OCI-LY3 (cell line): ENCODE measurements around the gene CSRNP3.

Source experiments
- H2AFZ ChIP-seq: fragments of 200-600, 300-600 bp; shearing (Covaris generic); 2 replicates; pipeline ENCODE4 v1.6.0; 2014; ENCODE audit warnings: antibody characterized with exemption, low read depth, low read length
- H3K27ac ChIP-seq: fragments of 200-600, 300-600 bp; sonication (generic); 2 replicates; pipeline ENCODE4 v1.5.1; 2014; ENCODE audit warnings: mild to moderate bottlenecking, low read length, moderate library complexity, mixed read lengths
- H3K27me3 ChIP-seq: fragments of 200-600, 300-600 bp; sonication (generic); 2 replicates; pipeline ENCODE4 v1.6.1; 2014; ENCODE audit warnings: low read depth, low read length, mixed read lengths
- H3K36me3 ChIP-seq: fragments of 200-600, 300-600 bp; sonication (generic); replicated peaks from 2 replicates; pipeline ENCODE3; 2014; ENCODE audit warnings: low read depth, low read length, mixed read lengths
- H3K4me1 ChIP-seq: fragments of 300-600, 200-600 bp; sonication (generic); 2 replicates; pipeline ENCODE4 v1.6.1; 2014; ENCODE audit warnings: low read length, mixed read lengths
- H3K4me2 ChIP-seq: fragments of 200-600, 300-600 bp; sonication (generic); 2 replicates; pipeline ENCODE4 v1.6.1; 2014; ENCODE audit warnings: low read length, mixed read lengths
- H3K4me3 ChIP-seq: fragments of 300-600, 200-600 bp; sonication (generic); 2 replicates; pipeline ENCODE4 v1.5.1; 2014; ENCODE audit warnings: antibody characterized with exemption, mild to moderate bottlenecking, low read length, moderate library complexity
- H3K79me2 ChIP-seq: fragments of 300-600, 200-600 bp; shearing (Covaris generic); 2 replicates; pipeline ENCODE4 v1.6.1; 2014; ENCODE audit warnings: mild to moderate bottlenecking, low read length, mixed read lengths
- H3K9ac ChIP-seq: fragments of 300-600, 200-600 bp; shearing (Covaris generic); 2 replicates; pipeline ENCODE4 v1.6.0; 2014; ENCODE audit warnings: mild to moderate bottlenecking, low read length, moderate library complexity
- H3K9me3 ChIP-seq: fragments of 200-600, 300-600 bp; shearing (Covaris generic); 2 replicates; pipeline ENCODE4 v1.6.1; 2014; ENCODE audit warnings: low read length, mixed read lengths; ENCODE audit not compliant: insufficient read depth
- H4K20me1 ChIP-seq: fragments of 200-600, 300-600 bp; sonication (generic); 2 replicates; pipeline ENCODE4 v1.6.1; 2016; ENCODE audit warnings: low read length, mixed read lengths; ENCODE audit not compliant: insufficient read depth
- CTCF ChIP-seq: fragments of 200-600, 300-600 bp; sonication (generic); IDR thresholded peaks from 2 replicates; pipeline ENCODE4 v1.5.1; 2014; ENCODE audit warnings: antibody characterized with exemption, low read length, low read depth
- EZH2phosphoT487 ChIP-seq: fragments of 200-600 bp; shearing (Covaris generic); IDR thresholded peaks from 2 replicates; pipeline ENCODE4 v1.6.1; 2018; ENCODE audit warnings: antibody characterized with exemption, mixed run types, low read depth

Gene CSRNP3

DNA sequence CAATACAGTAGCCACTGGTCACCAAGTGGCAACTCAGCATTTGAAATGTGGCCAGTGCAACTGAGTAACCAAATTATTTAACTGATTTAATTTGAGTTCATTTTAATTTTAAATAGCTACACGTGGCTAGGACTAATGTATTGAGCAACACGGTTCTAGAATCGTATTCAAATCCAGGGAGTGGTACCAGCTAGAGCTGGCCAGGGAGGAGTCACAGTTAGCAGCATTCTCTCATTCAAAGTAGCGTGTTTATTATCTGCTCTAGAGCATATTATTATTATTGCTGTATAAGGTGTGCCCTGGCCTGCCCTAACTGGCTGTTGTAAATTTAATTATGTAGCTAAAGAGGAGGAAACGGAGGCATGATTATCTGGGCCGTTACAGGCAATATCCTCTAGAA is 231.6 kb downstream of the CSRNP3 start:
- Histone ChIP-seq H2AFZ (no peak overlapping the region), H4K20me1 (no peaks in the 10 kb centered on the region), H3K4me2 (no peak overlapping the region), H3K4me3 (no peak overlapping the region), H3K9me3 (no peaks in the 10 kb centered on the region), H3K27me3 (no peaks in the 10 kb centered on the region), H3K36me3 (no peaks in the 10 kb centered on the region), H3K9ac (no peak overlapping the region), H3K4me1 (no peaks in the 10 kb centered on the region), H3K79me2 (no peaks in the 10 kb centered on the region), H3K27ac (no peak overlapping the region)
- TF ChIP-seq CTCF (no peak), EZH2phosphoT487 (no peak)

DNA sequence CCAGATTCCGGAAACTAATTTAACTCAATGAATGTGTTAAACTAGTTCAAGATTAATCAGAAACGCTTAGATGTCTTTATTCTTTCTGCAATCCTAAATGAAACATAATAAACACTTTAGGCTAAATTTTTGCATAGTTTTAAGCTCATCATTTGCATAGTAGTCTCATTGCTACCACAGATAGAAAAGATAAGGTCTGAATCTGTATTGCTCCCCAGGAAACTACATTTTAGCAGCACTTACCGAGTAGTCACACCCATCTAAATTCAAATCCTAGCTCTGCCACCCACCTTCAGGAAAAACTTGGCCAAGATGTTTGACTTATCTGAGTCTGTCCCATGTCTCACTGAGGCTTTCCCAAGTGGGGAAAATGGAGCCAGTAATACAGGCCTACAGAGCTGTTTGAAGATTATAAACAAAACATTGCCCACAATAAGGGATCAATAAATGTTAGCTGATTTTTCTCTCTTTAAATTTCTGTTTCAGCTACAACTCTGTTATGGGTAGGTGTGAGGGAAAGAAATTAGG is 237.5 kb downstream of the CSRNP3 start:
- Histone ChIP-seq H2AFZ (no peak overlapping the region), H3K4me2 (no peak overlapping the region), H3K27ac (no peak overlapping the region), H3K9ac (no peak overlapping the region), H3K27me3 (no peaks in the 10 kb centered on the region), H3K4me1 (no peaks in the 10 kb centered on the region), H4K20me1 (no peaks in the 10 kb centered on the region), H3K36me3 (no peaks in the 10 kb centered on the region), H3K79me2 (no peaks in the 10 kb centered on the region), H3K9me3 (no peaks in the 10 kb centered on the region), H3K4me3 (no peak overlapping the region)
- no peak for TF ChIP-seq CTCF
- no peak for TF ChIP-seq EZH2phosphoT487

DNA sequence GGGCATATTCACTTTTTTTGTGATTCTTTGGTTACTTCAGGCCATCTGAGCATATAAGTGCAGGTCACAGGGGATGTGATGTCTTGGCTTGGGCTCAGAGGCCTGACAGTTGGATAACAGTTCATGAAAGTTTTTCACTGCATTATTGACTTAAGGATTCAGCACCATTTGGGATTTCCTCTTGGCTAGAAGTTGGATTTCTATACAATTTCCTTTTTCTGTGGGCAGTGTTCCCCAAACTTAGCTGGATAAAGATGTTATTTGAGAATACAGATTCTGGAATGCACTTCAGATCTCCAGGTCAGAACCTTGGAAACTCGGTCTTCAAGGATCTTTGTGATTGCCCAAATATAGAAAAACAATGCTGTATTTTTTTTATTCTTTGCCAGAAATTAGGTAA is 246.6 kb downstream of the CSRNP3 start:
- Histone ChIP-seq H3K9ac (no peak overlapping the region), H3K27me3 (no peaks in the 10 kb centered on the region; the same call in 1 of the 2 replicates), H3K79me2 (no peaks in the 10 kb centered on the region), H3K9me3 (no peaks in the 10 kb centered on the region), H3K36me3 (no peaks in the 10 kb centered on the region), H3K4me2 (no peak overlapping the region), H4K20me1 (no peaks in the 10 kb centered on the region), H3K27ac (no peak overlapping the region), H2AFZ (no peak overlapping the region), H3K4me1 (no peaks in the 10 kb centered on the region), H3K4me3 (no peak overlapping the region)
- no peak for TF ChIP-seq EZH2phosphoT487
- no peak for TF ChIP-seq CTCF

GRCh38 chr2:165718610-165719210 is 249.2 kb downstream of the CSRNP3 start:
- Histone ChIP-seq H3K9me3 (no peaks in the 10 kb centered on the region), H3K79me2 (no peaks in the 10 kb centered on the region), H4K20me1 (no peaks in the 10 kb centered on the region), H3K27me3 (peaks cover 9% of the 10 kb centered on the region), H3K9ac (no peak overlapping the region), H3K4me2 (no peak overlapping the region), H3K4me1 (no peaks in the 10 kb centered on the region), H3K4me3 (no peak overlapping the region), H2AFZ (no peak overlapping the region), H3K27ac (no peak overlapping the region), H3K36me3 (no peaks in the 10 kb centered on the region)
- TF ChIP-seq EZH2phosphoT487 (no peak), CTCF (no peak)
